HG03064 (cell line): Measurements from ENCODE around the gene C20orf173.
"Not testable (repeated sequence)": the region's sequence is repeated elsewhere in the genome, so short reads cannot be mapped to it uniquely, and the experiment has no call there.

Experiments
- ATAC-seq: cut with Tn5 transposase; IDR thresholded peaks from one replicate; pipeline ENCODE4 v1.9.1; 2021; ENCODE audit warnings: low read depth; ENCODE audit not compliant: unreplicated experiment

Gene C20orf173, protein sequence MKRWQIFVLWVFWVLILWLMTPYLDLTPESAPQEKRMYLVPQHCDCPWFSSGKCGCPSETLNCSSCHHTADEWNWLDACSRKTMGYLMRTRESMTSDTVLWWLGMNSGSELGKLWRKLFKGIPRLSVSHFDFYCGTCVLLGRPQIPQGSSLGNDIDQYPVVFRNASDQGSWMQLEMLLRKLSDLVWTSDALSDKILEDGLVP

DNA sequence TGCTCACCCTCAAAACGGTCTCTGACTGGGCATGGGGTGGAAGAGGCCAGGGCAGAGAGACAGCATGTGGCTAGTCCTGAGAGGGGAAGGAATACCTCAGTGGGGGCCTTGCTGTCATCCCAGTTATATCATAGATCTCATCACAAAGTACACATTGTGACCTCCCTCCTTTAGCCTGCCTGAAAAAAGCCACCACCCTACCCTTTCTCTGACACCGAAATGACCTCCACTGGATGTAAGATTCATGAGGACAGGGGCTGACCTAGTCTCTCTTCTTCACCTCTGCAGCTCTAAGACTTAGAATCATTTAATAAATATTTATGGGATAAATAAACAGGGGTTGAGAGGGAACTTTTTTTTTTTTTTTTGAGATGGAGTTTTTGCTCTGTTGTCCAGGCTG lies at the start of gene C20orf173:
Gene C20orf173 (minus strand): TSS at position 101 of the 400 bp plus-strand sequence. CDS start 279 bp downstream, outside the sequence.
- no peak for ATAC-seq

DNA sequence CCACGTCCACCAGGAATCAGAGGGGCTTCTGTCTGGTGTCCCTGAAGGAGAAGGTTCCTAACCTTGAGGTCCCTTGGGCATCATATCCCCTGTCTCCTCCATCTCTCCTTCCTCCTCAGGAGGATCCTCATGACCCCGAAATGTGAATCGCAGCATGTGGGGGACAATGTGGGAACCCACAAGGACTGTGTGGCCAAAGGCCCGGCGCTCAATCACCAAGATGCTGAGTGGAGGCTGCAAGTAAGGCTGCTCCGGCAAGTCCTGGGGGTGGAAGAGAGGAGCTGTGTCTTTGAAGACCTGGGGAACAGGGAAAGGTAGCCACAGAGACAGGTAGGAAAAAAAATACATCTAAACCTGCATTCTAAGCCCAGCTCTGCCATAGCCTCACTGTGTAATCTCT lies 49.7 kb upstream of the C20orf173 start:
- no peak for ATAC-seq

DNA sequence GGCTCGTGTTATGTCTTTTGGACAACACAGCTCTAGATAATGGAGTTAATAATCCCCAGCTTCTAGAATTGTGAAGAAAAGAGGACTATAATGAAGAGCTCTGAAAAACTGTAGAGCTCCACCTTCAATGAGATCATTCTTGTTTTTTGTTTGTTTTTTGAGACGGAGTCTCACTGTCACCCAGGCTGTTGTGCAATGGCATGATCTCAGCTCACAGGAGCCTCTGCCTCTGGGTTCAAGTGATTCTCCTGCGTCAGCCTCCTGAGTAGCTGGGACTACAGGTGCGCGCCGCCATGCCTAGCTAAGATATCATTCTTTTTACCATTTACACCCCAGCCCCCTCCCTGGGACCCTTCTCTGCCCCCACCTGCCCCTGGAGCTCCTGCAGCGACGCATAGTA lies 49.0 kb upstream of the C20orf173 start:
- ATAC-seq = no peak

DNA sequence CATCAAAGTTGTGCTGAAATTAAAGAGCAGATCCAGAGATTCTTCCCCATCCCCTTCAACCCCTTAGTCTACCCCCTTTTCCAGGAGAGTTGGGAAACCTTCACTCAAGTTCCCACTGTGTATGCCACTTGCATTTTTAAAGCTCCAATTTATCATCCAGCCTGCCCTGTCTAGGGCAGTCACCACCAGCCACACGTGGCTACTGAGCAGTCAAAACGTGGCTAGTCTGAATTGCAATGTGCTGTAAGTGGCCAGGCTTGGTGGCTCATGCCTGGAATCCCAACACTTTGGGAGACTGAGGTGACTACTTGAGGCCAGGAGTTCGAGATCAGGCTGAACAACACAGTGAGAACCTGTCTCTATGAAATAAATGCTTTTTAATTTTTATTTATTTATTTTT lies 47.4 kb upstream of the C20orf173 start:
- ATAC-seq = no peak

- ATAC-seq = no peak
Observed at GRCh38 chr20:35575958-35576357, 46.5 kb upstream of the C20orf173 start.

GRCh38 chr20:35572838-35573237 lies 43.4 kb upstream of the C20orf173 start:
- no peak for ATAC-seq

DNA sequence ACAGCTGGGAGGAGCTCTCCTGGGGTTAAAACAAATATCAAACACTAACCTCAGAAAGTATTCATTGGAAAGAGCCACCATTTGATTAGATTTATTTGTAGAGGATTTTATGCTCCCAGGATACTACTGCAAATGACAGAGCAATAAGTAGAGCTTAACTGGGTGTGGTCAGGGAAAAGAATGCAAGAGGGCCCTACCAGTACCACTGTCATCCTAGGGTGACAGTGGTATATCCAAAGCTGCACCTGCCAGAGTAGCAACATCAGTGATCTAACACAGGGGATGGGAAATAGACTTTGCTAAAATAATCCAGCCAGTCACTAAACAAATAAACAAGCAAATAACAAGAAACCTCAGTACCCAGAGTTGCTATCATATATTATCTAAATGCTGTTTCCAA lies 42.1 kb upstream of the C20orf173 start:
- no peak for ATAC-seq

DNA sequence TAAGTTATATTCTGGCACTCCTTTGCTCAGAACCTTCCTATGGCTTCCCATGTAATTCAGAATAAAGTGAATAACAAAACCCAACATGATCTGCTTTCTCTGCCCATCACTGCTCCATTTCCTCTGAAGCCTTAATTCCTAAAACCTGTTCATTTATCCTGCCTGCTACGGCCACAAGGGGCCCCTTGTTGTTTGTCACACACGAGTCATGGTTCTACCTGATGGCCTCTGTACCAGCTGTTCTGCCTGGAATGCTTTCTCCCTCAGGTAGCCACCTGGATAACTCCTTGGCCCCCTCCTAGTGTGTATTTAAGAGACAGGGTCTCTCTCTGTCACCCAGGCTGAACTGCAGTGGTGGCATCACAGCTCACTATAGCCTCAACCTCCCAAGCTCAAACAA lies 39.2 kb upstream of the C20orf173 start:
- ATAC-seq = no peak

DNA sequence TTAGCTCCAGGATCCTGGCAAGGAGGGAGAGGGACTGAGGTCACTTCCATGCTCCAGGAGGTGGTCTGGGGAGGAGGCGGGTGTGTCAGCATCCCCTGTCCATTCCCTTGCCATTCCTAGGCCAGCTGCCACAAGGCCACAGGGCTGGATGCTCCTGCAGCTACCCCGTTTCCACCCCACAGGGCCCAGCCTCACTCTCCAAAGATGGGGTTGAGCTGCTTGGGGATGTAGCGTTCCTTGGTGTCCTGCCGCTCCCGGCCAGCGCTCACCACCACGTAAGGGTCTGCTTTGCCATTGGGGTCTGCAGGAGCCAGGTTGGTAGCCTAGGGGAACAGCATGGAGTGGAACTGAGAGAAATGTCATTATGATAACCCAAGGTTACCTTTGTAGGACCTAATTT lies 35.5 kb upstream of the C20orf173 start:
- no peak for ATAC-seq

- ATAC-seq = no peak
Observed at GRCh38 chr20:35563834-35564233, 34.4 kb upstream of the C20orf173 start.

- ATAC-seq = no peak
Observed at GRCh38 chr20:35562541-35563110, 33.2 kb upstream of the C20orf173 start.

DNA sequence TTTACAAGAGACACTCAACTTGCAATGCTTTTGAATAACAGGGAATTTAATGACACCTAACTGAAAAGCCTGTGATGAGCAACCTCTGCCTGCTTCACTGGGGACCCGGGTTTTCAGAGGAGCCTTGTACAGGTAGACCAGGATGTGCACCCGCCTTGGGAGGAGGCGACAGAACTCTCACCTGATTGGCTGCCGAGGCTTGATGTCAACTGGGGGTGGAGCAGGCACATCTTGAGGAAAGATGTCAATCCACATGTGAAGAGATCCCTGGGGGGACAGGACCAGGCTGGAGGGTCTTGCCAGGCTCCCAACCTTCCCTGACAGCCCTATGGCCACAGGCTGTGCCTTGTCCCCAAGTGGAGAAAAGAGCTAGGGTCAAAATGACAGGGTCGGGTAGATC lies 32.2 kb upstream of the C20orf173 start:
- no peak for ATAC-seq

DNA sequence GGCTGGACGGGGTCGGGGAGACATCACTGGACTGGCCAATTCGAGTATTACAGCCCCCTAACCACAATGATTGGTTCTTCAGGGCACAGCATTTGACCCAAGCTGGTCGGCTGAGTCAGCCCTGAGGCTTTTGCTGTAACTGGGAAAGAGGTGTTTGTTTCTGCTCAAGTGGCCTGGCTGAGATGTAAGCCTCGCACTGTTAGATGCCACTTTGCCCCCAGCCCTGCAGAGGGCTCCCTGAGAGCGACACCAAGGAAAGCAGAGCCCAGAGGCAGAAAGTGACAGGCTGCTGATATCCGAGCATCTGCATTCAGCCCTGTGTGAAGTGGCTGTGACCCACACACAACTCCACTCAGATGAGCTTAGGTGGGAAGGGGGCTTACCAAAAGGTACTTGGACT lies 31.8 kb upstream of the C20orf173 start:
- no peak for ATAC-seq

DNA sequence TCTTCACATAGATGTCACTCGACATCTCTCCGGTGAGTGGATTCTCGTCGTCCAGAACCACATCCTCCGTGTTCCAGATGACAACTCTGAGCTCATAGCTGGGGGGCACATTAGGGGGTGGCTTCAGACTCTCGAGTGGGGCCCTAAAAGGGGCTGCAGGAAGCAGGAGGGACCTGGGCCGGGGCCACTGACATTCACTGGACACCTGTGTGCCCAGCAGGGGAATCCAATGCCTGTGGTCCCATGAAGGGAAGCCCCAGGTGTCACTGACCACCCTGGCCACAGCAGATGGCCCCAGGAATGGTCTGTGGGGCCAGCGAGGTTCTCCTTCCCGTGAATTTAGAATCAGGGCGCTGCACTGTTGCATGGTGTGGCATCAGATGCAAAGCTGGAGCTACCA lies 31.1 kb upstream of the C20orf173 start:
- ATAC-seq = no peak

- no peak for ATAC-seq
Observed at GRCh38 chr20:35560105-35560511, 30.7 kb upstream of the C20orf173 start.

GRCh38 chr20:35559042-35559693 lies 29.7 kb upstream of the C20orf173 start:
- no peak for ATAC-seq

- no peak for ATAC-seq
Observed at GRCh38 chr20:35558451-35558850, 29.0 kb upstream of the C20orf173 start.

- no peak for ATAC-seq
Observed at GRCh38 chr20:35556871-35557270, 27.4 kb upstream of the C20orf173 start.

- ATAC-seq = no peak
Observed at GRCh38 chr20:35555951-35556645, 26.6 kb upstream of the C20orf173 start.

DNA sequence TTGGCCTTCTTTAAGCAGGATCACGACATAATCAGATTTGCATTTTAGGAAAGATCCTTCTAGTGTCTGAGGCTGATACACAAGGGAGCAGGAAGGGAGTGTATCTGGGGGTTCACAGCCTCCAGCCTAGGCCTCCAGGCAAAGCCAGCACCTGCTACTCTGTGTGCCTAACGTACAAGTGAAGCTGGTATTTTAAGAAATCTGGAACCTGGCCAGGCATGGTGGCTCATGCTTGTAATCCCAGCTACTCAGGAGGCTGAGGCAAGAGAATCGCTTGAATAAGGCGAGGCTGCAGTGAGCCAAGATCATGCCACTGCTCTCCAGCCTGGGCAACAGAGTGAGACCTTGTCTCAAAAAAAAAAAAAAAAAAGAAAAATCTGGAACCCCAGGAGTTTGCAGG lies 26.0 kb upstream of the C20orf173 start:
- not testable (repeated sequence) for ATAC-seq

GRCh38 chr20:35552914-35553313 lies 23.5 kb upstream of the C20orf173 start:
- no peak for ATAC-seq

DNA sequence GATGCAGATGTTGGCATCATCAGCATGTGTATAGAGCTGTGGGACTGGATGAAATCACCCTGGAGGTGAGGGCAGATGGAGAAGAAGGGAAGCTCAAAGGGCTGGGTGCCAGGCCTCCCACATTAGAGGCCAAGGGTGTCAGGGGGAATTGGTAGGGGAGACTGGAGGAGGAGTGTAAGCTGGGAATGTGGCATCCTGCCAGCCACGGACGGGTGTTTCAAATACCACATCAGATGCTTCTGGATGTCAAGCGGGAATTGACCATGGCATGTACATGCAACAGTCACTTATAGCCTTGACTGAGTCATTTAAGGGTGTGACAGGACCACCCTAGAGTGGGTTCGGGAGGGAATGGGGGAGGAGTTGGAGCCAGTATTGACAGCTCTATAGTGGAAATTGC lies 22.1 kb upstream of the C20orf173 start:
- no peak for ATAC-seq
